ENCODE data around the gene NDUFB10.

NDUFB10 gene

GRCh38 chr16:1985466-1986150, 26.3 kb downstream of the NDUFB10 start:
- Mint-ChIP-seq H3K36me3 (ENCODE audit: low read depth) (peaks cover 29% of the 10 kb centered on the region), H3K27me3 (peaks cover 60% of the 10 kb centered on the region), H3K4me1 (ENCODE audit: low read depth) (peaks cover 41% of the 10 kb centered on the region), H3K9me3 (no peaks in the 10 kb centered on the region), H3K4me3 (peak overlapping the region; percentile 79), H3K27ac (no peak overlapping the region)
- intact Hi-C loops (cut with micrococcal nuclease) = no loop called here

- Mint-ChIP-seq H3K36me3 (ENCODE audit: low read depth) (peaks cover 29% of the 10 kb centered on the region), H3K27ac (no peak overlapping the region), H3K4me1 (ENCODE audit: low read depth) (peaks cover 52% of the 10 kb centered on the region), H3K4me3 (no peak overlapping the region), H3K27me3 (peaks cover 58% of the 10 kb centered on the region), H3K9me3 (no peaks in the 10 kb centered on the region)
- intact Hi-C loops (cut with micrococcal nuclease) = no loop called here
Measured at GRCh38 chr16:1987198-1987597, 27.9 kb downstream of the NDUFB10 start.

- peaks cover 52% of the 10 kb centered on the region for H3K27me3 Mint-ChIP-seq
- H3K4me1 Mint-ChIP-seq (ENCODE audit: low read depth) = peaks cover 40% of the 10 kb centered on the region
- H3K27ac Mint-ChIP-seq = peak within 1 kb of the TSS; percentile 43
- H3K36me3 Mint-ChIP-seq (ENCODE audit: low read depth) = peaks cover 29% of the 10 kb centered on the region
- intact Hi-C loops (cut with micrococcal nuclease) = no loop called here
- peak within 1 kb of the TSS; percentile 40 for H3K4me3 Mint-ChIP-seq
- H3K9me3 Mint-ChIP-seq = no peaks in the 10 kb centered on the region
Measured at GRCh38 chr16:1989209-1990100, 30.1 kb downstream of the NDUFB10 start, which contains the start of gene SYNGR3. Gene SYNGR3, plus strand, starts transcription at chr16:1989970. Its CDS starts 133 bp downstream, at chr16:1990103.

GRCh38 chr16:1990101-1990350, 30.7 kb downstream of the NDUFB10 start:
- H3K4me3 Mint-ChIP-seq = peak overlapping the region; percentile 40
- intact Hi-C loops (cut with micrococcal nuclease) = no loop called here

GRCh38 chr16:1990351-1991134, 31.2 kb downstream of the NDUFB10 start:
- peaks cover 52% of the 10 kb centered on the region for H3K27me3 Mint-ChIP-seq
- peaks cover 24% of the 10 kb centered on the region for H3K36me3 Mint-ChIP-seq (ENCODE audit: low read depth)
- H3K4me1 Mint-ChIP-seq (ENCODE audit: low read depth) = peaks cover 29% of the 10 kb centered on the region
- peak overlapping the region; percentile 40 for H3K4me3 Mint-ChIP-seq
- intact Hi-C loops (cut with micrococcal nuclease) = no loop called here
- H3K27ac Mint-ChIP-seq = peak overlapping the region; percentile 43
- no peaks in the 10 kb centered on the region for H3K9me3 Mint-ChIP-seq

More at GRCh38 chr16:1990101-1990350, 30.7 kb downstream of the NDUFB10 start:
- H3K27ac Mint-ChIP-seq = no peak overlapping the region
- H3K36me3 Mint-ChIP-seq (ENCODE audit: low read depth) = peaks cover 29% of the 10 kb centered on the region
- peaks cover 52% of the 10 kb centered on the region for H3K27me3 Mint-ChIP-seq
- peaks cover 34% of the 10 kb centered on the region for H3K4me1 Mint-ChIP-seq (ENCODE audit: low read depth)
- H3K9me3 Mint-ChIP-seq = no peaks in the 10 kb centered on the region

- Mint-ChIP-seq H3K27ac (peak overlapping the region; percentile 69), H3K9me3 (no peaks in the 10 kb centered on the region), H3K27me3 (peaks cover 52% of the 10 kb centered on the region), H3K4me1 (ENCODE audit: low read depth) (peaks cover 24% of the 10 kb centered on the region), H3K36me3 (ENCODE audit: low read depth) (peaks cover 18% of the 10 kb centered on the region), H3K4me3 (peak overlapping the region; percentile 66)
- intact Hi-C loops (cut with micrococcal nuclease) = no loop called here
Measured at GRCh38 chr16:1991135-1991551, 31.8 kb downstream of the NDUFB10 start.

- H3K27me3 Mint-ChIP-seq = peaks cover 51% of the 10 kb centered on the region
- H3K9me3 Mint-ChIP-seq = no peaks in the 10 kb centered on the region
- intact Hi-C loops (cut with micrococcal nuclease) = no loop called here
- peaks cover 17% of the 10 kb centered on the region for H3K36me3 Mint-ChIP-seq (ENCODE audit: low read depth)
- H3K4me3 Mint-ChIP-seq = peak overlapping the region; percentile 66
- H3K27ac Mint-ChIP-seq = peak overlapping the region; percentile 69
- peaks cover 20% of the 10 kb centered on the region for H3K4me1 Mint-ChIP-seq (ENCODE audit: low read depth)
Measured at GRCh38 chr16:1991588-1991947, 32.2 kb downstream of the NDUFB10 start.

GRCh38 chr16:1991948-1992703, 32.8 kb downstream of the NDUFB10 start:
- intact Hi-C loops (cut with micrococcal nuclease) = no loop called here

GRCh38 chr16:1992704-1993317, 33.5 kb downstream of the NDUFB10 start:
- H3K36me3 Mint-ChIP-seq (ENCODE audit: low read depth) = peaks cover 17% of the 10 kb centered on the region

More at GRCh38 chr16:1991948-1992703, 32.8 kb downstream of the NDUFB10 start:
- Mint-ChIP-seq H3K27ac (peak overlapping the region; percentile 69), H3K4me3 (peak overlapping the region; percentile 66), H3K36me3 (ENCODE audit: low read depth) (peaks cover 17% of the 10 kb centered on the region), H3K9me3 (no peaks in the 10 kb centered on the region), H3K27me3 (peaks cover 48% of the 10 kb centered on the region), H3K4me1 (ENCODE audit: low read depth) (peaks cover 15% of the 10 kb centered on the region)

GRCh38 chr16:1993731-1994131, 34.4 kb downstream of the NDUFB10 start:
- Mint-ChIP-seq H3K36me3 (ENCODE audit: low read depth) (peaks cover 25% of the 10 kb centered on the region), H3K9me3 (no peaks in the 10 kb centered on the region), H3K27me3 (peaks cover 38% of the 10 kb centered on the region), H3K27ac (peak overlapping the region; percentile 32), H3K4me1 (ENCODE audit: low read depth) (peaks cover 15% of the 10 kb centered on the region), H3K4me3 (no peak overlapping the region)
- intact Hi-C loops (cut with micrococcal nuclease) = no loop called here

More at GRCh38 chr16:1992704-1993317, 33.5 kb downstream of the NDUFB10 start:
- no peak overlapping the region for H3K4me3 Mint-ChIP-seq
- H3K4me1 Mint-ChIP-seq (ENCODE audit: low read depth) = peaks cover 15% of the 10 kb centered on the region
- H3K27me3 Mint-ChIP-seq = peaks cover 45% of the 10 kb centered on the region
- intact Hi-C loops (cut with micrococcal nuclease) = no loop called here
- H3K27ac Mint-ChIP-seq = peak overlapping the region; percentile 32
- no peaks in the 10 kb centered on the region for H3K9me3 Mint-ChIP-seq

GRCh38 chr16:1997494-1998359, 38.4 kb downstream of the NDUFB10 start:
- Mint-ChIP-seq H3K27ac (no peak overlapping the region), H3K27me3 (peaks cover 9% of the 10 kb centered on the region), H3K4me3 (no peak overlapping the region), H3K4me1 (ENCODE audit: low read depth) (peaks cover 12% of the 10 kb centered on the region), H3K9me3 (no peaks in the 10 kb centered on the region), H3K36me3 (ENCODE audit: low read depth) (peaks cover 65% of the 10 kb centered on the region)
- intact Hi-C loops (cut with micrococcal nuclease) = no loop called here

GRCh38 chr16:1998360-1998835, 39.1 kb downstream of the NDUFB10 start:
- H3K36me3 Mint-ChIP-seq (ENCODE audit: low read depth) = peaks cover 72% of the 10 kb centered on the region
- peaks cover 12% of the 10 kb centered on the region for H3K4me1 Mint-ChIP-seq (ENCODE audit: low read depth)
- intact Hi-C loops (cut with micrococcal nuclease) = no loop called here

More at GRCh38 chr16:1998360-1998835, 39.1 kb downstream of the NDUFB10 start:
- Mint-ChIP-seq H3K27ac (no peak overlapping the region), H3K9me3 (no peaks in the 10 kb centered on the region), H3K4me3 (no peak overlapping the region), H3K27me3 (peaks cover 2% of the 10 kb centered on the region)
